ENCODE measurements around the gene IFITM1.
A peak's percentile ranks its signal among the peaks of the same experiment; 100 is the strongest.

Gene IFITM1

DNA sequence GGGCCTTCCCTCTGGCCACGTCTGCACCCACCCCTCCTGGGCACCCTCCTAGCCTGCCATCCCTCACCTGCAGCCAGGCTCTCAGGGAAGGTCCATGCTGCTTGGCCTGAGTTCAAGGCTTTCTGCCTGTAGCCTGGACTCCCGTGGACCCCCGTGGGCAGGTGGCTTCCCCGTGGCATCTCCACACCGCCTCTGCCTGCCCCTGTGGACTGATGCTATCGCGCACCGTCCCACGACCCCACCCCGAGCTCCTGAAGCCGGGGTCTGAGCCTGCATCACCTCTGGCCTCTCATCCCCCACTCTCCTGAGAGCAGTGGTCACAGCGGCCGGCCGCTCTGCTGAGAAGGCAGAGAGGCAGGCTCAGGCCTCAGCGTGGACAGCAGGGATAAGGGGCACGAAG is 19.1 kb upstream of the IFITM1 start:
- peak; percentile 61 for DNase-seq

DNA sequence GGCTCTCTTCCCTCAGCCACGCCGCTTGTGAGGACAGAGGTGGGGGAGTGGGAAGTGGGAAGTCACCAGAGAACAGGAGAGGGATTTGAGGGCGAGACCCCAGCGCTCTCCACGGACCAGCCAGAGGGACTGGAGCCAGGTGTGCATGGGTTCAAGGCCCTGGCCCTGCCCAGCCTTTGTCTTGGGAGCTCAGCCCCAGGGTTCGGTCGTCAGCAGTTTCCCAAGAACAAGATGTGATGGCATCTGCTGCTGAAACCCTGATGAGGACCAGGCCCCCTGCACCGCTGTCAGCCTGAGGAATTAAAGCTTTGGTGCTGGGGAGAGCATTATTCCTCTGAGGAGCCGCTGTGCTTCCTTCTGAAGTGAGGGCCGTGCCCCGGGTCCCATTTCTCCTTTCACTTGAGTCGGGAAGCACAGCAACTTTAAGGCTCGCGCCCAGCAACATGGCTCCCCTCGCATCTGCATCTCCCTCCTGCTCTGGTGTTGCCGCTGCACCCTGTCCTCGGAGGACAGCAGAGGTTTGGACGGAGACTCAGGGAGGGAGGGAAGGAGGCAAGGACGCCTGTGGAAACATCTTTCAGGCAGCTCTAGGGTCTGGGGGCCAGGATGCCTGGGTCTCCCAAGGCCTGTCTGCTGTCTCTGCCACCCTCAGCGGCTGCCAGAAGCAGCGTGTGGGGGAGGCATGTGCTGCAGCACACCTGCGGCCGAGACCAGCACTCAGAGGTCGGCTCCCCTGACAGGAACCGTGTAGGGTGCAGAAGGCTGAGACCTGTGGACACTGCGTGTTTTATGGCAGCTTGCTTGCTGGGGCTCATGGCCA is 18.3 kb upstream of the IFITM1 start:
- peak; percentile 62 for DNase-seq

DNA sequence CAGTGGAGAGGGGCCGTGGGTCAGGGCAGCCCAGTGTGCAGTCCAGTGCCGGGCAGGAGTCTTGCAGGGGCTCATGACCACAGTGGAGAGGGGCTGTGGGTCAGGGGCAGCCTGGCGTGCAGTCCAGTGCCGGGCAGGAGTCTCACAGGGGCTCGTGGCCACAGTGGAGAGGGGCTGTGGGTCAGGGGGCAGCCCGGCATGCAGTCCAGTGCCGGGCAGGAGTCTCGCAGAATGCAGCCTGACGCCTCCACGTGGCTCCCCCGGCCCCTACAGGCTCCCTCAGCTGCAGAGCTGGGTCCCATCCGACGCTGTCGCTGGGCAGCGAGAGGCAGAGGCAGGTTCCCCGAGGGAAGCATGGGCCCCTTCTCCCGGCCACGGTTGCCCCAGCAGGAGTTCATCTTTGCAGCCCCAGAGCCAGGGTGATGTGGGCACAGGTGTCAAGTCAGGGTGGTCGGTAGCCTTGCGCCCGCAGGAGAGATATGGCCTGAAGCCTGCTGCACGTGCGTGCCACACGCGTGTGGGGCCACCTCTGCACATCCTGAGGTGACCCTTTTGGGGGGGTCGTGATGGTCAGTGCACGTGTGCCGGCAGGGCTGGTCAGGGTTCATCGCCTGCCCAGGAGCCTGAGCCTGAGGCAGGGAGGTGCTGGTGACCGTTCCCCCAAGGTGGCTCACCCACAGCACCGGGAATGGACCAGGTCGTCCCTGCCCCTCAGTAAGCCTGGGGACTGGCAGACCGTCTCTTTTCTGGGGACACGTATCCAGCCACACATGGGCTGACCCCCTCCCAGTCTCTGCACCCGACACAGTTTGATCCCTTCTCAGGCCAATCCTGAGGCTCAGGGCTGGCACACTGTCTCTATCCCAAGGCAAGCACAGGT is 17.4 kb upstream of the IFITM1 start:
- DNase-seq = peak; percentile 64

DNA sequence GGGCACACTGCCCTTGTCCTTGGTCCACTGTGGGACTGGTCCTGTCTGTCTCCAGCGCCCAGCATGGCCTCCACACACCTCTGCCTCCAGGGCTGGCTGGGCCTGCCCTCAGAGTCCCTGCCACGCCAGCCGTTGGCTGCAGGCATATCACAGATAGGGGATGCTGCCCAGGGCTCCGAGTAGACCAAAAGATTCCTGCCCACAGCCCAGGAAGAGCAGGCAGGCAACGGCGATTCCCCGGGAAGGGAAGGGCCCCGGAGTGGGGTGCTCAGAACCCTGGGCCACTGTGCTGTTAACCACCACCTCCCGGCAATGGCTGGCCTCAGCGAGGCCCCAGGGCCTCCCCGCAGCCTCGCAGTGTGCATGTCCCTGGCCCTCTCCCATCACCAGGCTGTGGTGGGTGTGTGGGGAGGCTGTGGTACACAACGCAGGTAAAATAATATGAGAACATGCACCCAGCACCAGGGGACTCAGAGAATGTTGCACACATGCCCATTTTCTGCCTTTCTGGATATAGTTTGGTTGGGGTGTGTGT is 16.7 kb upstream of the IFITM1 start:
- no peak for DNase-seq

DNA sequence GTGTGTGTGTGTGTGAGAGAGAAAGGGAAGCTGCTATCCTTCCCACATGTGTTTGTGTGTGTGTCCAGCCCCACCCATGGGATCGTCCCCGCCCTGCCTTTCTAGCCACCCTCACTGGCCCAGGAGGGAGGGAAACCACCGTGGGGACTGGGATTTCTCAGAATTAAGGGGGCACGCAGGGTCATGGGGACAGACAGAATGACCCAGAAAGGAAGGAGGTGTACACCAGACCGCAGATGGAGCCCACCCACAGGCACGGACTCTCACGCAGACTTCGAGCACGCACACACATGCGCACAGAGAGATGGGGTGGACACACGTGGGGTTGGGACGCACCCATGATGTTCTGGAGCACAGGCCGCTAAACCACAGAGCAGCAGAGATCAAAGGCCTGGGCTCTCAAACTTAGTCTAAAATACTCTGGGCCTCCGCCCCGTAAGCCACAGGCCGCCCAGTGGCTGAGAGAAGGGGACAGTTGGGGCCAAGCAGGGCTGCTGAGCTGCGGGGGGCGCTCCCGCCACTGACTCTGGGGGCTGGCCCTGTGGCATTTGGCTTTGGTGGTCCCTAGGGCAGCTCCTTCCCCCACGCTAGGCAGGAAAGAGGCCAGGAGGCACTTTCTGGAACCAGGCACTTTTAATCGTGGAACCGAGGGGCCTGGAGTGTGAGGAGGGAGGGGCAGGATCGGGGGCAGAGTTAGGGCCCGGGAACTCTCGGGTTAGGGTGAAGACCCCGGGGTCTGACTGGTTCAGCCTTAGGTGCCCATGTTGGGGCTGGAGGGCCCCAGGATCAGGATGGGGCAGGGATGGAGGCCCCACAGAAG is 16.0 kb upstream of the IFITM1 start:
- peak; percentile 75 for DNase-seq

DNA sequence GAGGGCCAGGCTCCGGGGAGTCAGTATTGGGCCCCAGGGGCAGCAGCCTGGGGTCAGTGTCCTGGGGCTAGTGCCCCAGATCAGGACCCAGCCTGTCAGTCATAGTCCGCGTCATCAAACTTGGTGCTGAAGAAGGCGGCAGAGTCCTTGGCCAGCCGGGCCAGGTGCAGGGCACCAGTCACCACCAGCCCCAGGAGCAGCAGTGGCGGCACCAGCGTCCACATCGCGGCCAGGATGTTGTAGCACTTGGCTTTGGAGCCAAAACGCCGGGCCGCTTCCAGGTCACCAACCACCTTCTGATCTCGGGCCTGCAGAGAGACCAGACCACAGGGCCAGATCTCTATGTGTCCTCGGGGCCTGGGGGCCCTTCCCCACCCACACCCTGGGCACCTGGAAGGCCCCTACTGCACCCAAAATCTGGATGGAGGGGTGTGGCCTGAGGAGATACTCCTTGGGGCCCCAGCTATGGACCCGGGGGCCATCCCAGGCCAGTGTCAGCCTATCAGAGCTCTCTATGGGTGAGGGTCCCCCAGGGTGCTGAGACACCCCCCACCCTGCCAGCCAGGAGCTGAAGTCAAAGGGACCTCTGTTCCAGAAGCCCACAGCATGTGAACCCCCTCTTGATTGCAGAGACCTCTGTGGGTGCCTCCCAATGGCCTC is 15.3 kb upstream of the IFITM1 start:
- peak; percentile 64 for DNase-seq

DNA sequence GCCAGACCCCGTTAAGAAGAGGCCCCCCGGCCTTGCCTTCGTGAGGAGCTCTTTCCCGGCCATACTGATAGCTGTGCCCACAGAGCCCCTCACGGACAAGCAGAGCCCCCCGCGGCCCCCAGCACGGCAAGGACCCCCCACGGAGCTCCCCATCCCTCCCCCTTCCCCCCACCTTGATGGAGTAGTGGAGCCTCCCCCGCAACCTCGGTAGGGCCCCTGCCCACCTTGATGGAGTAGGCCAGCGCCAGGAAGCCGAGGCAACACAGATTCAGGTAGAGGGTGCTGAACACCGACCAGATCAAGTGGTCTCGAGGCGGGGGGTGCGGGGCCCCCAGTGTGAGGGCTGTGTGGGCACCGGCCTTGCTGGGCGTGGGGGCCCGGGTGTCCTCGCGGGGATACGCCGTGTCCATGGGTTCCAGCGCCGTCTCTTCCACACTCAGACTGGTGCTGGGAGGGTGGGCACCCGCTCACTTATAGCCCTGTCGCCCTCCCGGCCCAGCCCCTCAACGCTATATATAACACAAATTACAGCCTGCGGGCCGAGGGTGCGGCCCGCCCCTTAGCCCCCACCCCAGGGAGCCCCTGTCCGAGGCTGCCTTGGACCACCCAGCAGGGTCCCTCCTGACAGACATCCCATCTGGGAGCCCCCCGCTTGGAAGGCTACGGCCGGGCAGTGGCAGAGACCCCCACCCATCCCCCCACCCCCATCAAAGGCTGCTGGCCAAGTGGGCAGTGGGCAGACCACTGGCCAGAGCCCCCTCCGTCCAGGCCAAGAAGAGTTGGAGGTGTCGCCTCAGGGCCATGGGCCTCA is 14.6 kb upstream of the IFITM1 start, which contains the start of gene IFITM5:
Gene IFITM5, minus strand, starts transcription at position 446 of the 811 bp plus-strand sequence. Its CDS starts 36 bp downstream, at position 410.
- peak; percentile 63 for DNase-seq

DNA sequence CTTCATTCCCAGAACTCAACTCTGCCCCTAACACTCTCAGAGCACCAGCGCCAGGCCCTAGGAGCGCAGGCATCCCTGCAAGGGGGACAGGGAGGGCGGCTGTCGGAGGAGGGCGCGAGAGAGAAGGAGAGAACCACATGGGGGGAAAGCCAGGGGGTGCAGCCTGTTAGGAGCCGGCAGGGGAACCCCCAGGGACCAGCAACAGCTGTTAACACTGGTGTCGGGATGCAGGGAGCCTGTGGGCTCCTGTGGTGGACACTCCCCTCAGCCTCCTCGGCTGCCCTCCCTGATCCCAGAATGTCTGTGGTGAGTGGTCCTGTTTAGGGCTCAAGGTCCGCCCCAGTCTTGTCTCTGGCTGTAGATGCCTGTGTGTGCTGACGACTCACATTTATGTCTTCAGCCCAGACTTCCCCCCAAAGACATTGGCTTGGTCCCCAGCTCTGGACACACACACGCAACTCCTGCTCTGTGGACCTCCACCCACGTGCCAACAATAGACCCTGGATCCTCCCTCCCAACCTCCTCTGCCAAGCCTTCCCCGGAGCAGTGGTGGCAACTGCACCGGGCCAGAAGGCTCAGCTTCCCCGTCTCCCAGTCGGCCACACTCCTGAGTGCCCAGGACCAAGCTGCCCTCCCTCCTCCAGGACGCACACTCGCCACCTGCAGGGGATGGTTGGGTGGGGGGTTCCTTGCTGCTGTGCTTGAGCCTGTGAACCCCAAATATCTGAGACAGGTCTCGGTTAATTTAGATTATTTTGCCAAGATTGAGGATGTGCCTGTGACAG is 13.7 kb upstream of the IFITM1 start:
- peak; percentile 69 for DNase-seq

DNA sequence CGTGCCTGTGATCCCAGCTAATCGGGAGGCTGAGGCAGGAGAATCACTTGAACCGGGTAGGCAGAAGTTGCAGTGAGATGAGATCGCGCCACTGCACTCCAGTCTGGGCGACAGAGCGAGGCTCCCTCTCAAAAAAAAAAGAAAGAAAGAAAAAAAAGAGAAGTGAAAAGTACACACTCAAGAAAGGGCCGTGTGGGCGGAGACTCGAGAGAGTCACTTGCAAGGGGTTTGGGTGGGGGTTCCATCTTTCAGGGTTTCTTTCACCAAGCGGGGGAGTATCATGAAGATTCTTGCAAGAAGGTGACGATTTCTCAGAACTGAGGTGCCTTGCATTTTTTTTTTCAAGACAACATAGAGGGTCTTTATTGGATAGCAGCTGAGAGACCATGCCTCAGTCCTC is 10.5 kb upstream of the IFITM1 start:
- no peak for DNase-seq

DNA sequence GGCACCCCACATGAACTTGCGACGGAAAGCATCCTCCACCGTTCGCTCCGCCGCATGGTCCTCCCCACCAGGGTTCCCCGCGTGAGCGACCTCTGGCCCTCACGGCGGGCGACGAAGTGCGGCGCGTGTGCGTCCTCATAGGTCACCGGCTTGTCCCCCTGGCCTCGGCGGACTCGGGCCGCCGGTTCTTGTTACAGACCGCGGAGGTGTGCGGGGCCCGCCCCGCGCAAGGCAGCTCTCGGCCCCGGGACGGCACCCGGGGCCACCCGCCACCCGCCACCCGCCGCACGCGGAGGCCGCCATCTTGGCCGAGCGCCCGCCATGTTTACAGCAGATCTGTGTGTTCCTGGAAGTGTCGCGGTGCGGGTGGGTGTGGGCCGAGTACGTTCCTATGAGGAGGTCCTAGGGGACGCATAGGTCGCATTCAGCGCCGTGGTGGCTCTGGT is 9.8 kb upstream of the IFITM1 start:
- no peak for DNase-seq

DNA sequence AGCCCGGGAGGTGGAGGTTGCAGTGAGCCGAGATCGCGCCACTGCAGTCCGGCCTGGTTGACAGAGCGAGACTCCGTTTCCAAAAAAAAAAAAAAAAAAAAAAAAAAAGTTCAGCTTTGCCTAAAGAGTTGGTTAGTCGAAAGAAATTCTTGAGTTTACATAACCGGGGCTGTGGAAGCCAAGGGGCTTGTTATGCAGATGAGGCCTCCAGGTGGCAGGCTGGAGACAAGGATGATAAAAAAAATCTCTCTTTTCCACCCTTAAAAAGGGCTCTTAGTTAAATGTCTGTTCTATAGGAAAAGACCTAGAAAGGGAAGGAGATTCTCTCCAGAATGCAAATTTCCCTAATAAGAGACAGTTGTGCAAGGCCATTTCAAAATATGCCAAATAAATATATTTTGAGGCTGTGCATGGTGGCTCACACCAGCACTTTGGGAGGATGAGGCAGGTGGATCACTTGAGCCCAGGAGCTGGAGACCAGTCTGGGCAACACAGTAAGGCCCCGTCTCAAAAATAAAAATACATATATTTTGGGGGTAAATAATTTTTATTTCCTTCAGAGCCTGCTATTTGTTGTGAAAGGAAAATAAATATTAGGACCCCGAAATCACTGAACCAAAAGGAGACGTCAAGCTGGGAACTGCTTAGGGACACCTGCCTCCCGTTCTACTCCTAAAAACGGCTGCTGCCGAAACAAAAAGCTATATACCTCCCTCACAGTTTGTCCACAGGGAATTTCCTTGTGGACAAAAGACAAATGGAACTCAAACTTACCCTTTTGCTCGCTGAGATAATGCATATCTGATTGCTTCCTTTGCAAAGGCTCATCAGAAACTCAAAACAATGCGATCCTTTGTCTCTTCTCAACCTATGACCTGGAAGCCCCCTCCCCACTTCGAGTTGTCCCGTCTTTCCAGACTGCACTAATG is 8.7 kb upstream of the IFITM1 start:
- DNase-seq = peak; percentile 83

DNA sequence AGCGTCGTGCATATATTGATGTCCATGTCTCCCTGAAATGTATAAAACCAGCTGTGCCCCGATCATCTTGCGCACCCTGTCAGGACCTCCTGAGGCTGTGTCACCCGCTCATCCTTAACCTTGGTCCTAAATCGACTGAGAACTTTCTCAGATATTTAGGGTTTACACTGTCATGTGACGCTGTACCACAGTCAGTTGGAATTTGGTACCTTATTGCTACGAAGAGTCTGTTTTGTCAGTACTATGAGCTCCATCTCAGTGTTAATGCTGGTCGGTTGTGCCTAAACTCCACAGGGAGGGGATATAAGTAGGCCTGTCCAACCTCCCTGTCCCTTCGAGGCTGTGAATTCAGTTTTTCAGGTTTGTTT is 8.0 kb upstream of the IFITM1 start:
- DNase-seq = no peak

DNA sequence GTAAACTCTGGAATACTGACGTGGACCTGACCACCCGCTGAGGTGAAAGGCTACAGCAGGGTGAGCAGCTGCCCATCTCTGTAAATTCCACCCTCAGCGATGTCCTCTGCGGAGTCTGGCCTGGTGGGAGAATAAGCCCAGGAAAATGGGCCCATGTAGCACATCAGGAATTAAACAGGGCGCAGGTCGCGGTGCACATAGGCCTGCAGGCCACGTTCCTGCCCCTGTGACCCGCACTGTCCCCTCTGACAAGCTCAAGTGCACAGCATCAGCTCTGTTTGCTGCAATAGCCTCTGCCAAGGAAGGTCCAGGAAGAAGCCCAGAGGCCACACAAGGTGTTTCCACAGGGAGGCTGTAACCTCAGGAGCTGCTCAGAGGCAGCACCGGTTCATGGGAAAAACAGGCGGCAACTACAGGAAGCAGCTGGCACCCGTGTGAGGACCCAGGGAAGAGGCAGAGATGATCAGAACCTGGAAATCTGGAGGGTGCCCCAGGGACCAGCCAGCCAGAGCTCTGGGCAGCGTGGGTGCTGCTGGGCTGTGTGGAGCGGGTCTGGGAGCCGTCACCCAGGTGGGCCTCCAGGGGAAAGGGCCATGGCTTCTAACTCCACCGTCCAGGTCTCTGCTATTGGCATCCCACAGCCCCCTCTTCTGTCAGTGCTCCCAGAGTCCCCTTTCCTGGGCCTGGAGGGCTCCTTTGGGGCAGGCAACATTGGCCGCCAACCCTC is 7.0 kb upstream of the IFITM1 start:
- DNase-seq = no peak

DNA sequence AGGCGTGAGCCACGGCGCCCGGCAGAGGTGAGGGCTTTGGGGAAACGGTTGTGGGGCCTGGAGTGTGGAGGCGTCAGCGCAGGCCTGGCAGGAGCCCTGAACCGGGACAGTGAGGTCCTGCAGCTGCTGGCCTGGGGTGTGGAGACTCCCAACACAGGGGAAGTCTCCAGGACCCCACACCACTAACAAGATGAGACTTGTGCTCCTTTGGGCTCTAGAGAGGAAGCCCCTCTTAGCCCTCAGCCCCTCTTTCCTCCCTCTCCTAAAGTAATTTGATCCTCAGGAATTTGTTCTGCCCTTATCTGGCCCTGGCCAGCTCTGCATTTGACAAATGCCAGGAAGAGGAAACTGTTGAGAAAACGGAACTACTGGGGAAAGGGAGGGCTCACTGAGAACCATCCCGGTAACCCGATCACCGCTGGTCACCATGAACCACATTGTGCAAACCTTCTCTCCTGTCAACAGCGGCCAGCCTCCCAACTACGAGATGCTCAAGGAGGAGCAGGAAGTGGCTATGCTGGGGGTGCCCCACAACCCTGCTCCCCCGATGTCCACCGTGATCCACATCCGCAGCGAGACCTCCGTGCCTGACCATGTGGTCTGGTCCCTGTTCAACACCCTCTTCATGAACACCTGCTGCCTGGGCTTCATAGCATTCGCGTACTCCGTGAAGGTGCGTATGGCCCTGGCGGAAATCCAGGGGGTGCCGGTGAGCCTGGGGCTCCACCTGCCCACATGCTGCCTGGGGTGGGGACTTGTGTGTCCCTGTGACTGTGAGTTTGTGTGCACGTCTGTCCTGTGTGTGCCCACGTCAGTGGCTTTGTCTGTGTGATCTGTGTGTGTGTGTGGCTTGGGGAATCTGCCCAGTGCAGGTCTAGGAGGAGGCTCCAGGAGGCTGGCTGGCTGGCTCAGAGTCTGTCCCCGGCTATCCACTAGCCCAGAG is 5.8 kb upstream of the IFITM1 start, which contains the start of gene IFITM2:
Gene IFITM2, plus strand, starts transcription at position 51 of the 943 bp plus-strand sequence. Its CDS starts 377 bp downstream, at position 428.
- peak; percentile 77 for DNase-seq

DNA sequence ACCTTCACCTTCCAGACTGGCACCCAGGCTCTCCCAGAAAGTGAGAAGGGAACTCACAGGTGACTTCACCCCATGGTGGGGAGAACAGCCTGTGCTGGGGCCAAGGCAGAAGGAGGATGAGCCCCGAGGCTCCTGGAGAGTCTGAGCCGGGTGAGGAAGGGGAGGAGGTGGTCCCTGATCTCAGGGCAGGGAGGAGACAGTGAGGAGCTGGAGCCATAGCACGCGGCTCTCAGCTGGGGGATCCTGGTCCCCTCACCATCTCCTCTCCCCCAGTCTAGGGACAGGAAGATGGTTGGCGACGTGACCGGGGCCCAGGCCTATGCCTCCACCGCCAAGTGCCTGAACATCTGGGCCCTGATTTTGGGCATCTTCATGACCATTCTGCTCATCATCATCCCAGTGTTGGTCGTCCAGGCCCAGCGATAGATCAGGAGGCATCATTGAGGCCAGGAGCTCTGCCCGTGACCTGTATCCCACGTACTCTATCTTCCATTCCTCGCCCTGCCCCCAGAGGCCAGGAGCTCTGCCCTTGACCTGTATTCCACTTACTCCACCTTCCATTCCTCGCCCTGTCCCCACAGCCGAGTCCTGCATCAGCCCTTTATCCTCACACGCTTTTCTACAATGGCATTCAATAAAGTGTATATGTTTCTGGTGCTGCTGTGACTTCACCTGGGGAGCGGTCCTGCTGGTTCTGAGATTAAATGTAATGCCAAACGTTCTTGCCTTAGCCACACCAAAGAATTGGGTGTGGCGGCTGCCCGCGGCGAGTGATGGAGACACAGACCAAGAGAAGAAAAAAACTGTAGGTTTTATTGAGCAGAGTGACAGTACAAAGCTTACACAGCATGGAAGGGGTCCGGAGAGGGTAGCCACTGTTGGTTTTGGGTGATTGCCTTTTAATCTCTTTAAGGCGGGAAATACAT is 4.8 kb upstream of the IFITM1 start:
- peak; percentile 68 for DNase-seq
